ENCODE results near the gene NAPB.
"Not testable (repeated sequence)": the region's sequence is repeated elsewhere in the genome, so short reads cannot be mapped to it uniquely, and the experiment has no call there.

Gene NAPB

DNA sequence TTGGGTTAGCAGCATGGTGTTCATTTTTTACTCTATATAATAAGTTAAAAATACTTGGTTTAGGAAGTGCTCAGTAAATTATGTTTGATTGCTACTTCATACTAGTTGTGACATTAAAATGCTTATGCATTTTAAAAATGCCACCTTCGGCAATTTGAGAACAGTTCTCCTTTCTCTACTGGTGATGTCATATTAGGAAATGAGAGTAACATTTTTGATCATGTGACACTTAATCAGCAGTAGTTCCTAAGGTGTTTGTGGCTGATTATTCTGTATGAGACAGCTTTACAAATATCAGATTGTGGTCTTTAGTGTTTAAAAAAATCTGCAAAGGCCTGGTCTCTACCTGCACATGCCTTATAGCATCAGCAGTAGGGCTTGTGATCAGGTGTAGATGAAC lies 54.9 kb downstream of the NAPB start:
- no peak for DNase-seq

GRCh38 chr20:23365390-23366165 lies 55.7 kb downstream of the NAPB start:
- DNase-seq, result no peak

- no peak for DNase-seq
Measured at GRCh38 chr20:23363257-23363649, 58.0 kb downstream of the NAPB start.

DNA sequence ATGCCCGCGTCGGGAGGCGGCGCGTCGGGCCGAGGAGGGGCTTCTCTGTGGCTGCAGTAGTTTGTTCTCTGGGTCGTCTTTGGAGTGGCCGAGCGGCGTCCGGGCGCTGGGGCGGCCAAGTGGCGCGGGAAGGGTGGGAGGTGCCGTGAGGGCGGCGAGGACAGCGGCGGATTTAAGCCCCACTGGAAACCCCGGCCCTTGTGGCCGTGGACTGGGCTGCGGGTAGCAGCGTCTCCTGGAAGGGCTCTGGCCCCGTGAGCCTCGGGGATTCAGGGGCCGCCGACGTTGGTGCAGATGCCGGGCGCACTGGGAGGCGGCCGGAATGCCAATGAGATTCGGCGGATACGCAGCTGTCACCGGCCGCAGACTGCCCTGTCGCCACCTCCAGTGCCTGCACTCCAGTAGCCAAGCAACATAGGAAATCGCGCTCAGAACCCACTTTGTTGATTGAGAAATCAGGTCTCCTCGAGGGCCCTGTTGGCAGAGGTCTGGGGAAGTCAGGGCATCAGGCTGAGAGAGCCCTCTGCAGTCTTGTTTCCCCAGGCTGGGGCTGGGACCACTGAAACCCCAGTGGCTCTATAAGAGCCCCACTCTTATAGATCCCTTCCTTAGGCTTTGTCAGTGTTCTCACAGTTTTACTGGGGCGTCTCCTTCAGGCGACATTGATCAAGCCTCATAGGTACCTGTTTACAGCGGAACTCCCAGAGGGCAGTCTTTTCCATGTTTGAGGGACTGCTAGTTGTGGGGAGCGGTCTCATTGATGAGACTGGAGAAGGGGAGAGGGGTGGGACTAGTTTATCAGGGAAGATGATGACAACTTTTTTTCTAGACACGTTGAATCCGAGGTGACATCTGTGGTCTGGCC lies 58.7 kb downstream of the NAPB start:
- peak; percentile 38 for DNase-seq

DNA sequence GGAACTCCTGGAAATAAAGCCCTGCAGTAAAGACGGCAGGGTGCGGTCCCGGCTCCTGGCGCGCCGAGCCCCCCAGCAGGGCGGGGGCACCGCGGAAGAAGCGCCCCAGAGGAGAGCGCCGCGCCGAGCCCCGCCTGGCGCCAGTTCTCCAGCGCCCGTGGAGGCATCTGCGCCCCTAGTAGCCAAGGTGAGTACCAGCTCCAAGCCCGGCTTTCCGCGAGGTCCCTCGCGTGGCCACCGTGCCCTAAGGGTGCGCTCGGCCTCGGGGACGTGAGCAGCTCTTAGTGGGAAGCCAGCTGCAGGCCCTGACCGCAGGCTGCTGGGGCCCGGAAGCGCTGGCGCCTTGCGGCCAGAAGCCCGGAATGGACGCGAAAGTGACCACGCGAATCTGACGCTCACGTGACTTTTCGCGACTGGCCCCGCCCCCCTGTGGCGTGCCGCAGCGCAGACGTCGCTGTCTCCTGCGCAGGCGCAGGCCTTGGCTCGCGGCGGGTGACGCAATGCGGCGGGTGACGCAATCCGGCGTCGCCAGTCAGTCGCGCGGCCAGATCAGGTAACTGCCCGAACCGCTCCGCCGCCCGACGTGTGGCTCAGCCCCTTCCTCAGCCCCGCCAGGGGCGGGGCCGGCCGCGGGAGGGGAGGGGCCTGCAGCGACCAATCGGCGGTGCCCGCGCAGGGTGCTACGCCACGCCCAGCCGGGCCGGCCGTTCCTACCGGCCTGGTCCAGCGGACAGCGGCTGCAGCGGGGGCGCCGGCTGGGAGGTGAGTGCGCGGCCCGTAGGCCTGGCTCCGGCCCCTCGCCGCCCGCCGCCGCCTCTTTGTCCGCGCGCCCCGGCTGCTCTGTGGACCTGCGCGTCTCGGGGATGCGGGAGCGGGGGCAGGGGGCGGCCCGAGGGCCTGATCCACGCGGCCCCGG lies 59.6 kb downstream of the NAPB start, which contains the start of gene GZF1:
Gene GZF1, plus strand, starts transcription at position 707 of the 916 bp plus-strand sequence. CDS start 2,202 bp downstream, outside the sequence.
- DNase-seq, result peak; percentile 98

- DNase-seq, result no peak
Measured at GRCh38 chr20:23361119-23361475, 60.2 kb downstream of the NAPB start.

DNA sequence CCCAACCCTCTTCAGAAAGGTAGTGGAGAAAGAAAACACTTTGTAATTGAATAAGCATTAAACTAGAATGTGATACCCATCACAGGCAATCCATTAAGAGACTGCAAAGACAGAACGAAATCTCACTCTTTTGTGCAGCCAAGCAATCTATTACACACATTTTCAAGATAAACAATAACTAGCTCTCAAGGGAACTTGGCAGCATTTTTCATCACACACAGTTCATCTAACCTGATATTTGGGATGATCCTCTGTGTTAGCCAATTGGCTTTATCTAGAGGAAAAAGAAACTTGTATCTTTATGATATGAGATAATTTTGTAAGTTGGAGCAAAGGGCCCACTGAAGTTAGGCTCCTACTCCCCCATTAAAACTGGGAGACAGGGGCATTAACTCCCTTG lies 60.8 kb downstream of the NAPB start:
- DNase-seq, result no peak

GRCh38 chr20:23358923-23359593 lies 62.2 kb downstream of the NAPB start:
- no peak for DNase-seq

DNA sequence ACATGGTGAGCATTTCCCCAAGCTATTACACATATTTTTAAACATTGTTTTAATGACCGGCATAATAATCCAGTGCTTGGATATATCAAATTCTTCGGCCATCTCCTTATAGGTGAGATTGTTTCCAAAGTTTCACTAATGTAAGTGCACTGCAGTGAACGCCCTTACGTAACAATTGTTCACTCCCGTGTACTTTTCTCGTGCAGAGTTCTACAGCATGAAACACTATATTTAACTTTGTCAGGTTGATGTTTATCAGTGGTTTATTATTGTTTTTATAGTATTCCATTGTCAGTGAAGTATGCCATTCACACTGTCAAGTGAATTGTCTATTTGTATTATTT lies 62.8 kb downstream of the NAPB start:
- DNase-seq, result no peak

DNA sequence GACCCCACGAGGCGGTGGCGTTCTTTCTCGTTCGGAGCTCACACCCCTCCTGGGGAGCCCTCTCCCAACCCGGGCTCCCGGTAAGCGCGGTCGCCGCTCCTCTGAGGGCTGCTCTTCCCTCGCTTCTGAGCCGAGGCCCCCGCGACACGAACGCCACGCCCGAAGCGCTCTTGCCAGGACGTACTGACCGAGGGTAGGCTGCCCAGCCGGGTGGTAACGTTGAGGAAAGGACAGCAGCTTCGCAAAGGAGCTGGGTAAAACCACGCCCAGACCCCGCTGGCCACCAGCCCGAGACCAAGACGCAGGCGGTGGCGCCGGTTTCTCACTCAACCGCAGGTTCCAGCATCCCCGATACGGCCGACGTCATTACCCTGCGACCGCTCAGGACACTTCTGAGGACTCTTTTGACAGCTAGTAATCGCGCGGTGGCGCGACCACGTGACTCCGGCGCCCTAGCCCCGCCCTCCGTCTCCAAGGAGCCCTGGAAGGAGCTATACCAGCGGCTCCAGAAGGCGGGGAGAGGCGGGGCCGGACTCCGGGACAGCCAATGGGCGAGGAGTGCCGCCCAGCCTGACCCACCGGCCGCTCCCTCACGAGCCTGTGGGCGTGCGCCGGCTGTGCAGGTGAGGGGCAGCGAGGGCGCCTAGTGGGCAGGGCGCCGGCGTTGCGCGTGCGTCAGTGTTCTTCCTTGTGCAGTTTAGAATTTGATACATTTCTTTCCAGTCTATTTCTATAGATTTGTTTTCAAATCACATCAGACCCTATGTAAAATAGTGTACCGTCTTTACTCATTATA lies 63.3 kb downstream of the NAPB start:
- DNase-seq, result peak; percentile 100

- DNase-seq, result no peak
Measured at GRCh38 chr20:23356203-23356602, 65.1 kb downstream of the NAPB start.

GRCh38 chr20:23350904-23351838 lies 70.1 kb downstream of the NAPB start:
- DNase-seq, result peak; percentile 68

DNA sequence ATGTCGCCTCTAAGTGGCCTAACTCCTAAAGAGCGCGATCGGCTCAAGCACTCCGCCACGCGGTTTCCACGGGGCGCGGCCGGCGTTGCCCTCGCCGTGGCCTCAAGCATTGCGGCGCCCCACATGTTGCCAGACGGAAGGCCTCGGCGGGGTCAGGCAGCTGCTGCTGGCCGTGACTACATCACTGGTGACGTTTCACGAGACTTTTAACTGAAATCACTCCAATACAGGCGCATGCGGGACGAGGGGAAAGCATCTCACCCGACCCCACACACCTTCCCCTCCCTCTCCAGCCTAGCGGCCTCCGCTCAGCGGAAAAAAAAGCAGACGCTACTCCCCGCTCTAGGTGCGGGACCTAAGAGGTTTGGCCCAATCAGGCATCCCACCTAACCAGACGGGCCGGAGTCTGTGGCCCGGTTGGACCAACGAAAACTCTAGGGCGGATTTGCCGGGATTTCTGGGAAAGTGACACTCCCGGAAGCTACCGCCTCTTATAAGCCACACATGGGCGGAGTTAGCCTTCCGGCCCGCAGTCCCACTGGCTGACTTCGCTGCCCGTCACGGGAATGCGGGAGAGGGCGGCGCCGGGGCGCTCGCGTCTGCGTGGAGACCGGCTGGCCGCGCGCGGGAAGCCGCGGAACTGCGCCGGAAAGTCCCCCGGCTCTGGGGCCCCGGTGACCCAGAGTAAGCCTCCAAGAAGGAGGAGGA lies 70.9 kb downstream of the NAPB start, which contains the start of gene NXT1:
Gene NXT1, plus strand, starts transcription at position 596 of the 708 bp plus-strand sequence. CDS start 3,251 bp downstream, outside the sequence.
- peak; percentile 95 for DNase-seq

- peak; percentile 84 for DNase-seq
Measured at GRCh38 chr20:23349338-23350195, 71.7 kb downstream of the NAPB start.

DNA sequence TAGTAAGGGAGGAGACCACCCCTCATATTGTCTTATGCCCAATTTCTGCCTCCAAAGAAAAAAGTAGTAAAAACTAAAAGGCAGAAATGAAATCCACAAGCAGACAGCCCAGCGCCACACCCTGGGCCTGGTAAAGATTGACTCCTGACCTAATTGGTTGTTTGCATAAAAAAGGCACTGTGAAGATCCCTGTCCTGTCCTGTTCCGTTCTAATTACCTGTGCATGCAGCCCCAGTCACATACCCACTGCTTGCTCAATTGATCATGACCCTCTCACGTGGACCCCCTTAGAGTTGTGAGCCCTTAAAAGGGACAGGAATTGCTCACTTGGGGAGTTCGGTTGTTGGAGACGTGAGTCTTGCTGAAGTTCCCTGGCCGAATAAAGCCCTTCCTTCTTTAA lies 72.8 kb downstream of the NAPB start:
- not testable (repeated sequence) for DNase-seq

DNA sequence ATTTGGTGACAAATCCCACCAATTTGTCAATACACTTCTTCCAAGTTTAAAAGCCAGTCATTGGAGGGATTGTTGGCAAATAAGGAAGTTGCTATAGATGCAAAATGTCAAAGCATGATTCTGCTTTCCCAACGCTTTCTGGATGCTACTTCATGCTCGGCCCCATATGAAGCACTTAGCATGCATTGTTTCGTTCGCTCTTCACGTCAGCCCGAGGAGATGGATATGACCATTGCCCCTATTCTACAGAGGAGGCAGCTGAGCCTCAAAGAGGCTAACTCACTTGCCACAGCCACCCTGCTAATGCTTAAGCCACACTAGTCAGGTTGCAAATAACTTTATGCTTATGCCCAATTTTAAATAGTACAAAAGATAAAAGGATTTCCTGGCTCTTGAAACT lies 73.5 kb downstream of the NAPB start:
- DNase-seq, result no peak

DNA sequence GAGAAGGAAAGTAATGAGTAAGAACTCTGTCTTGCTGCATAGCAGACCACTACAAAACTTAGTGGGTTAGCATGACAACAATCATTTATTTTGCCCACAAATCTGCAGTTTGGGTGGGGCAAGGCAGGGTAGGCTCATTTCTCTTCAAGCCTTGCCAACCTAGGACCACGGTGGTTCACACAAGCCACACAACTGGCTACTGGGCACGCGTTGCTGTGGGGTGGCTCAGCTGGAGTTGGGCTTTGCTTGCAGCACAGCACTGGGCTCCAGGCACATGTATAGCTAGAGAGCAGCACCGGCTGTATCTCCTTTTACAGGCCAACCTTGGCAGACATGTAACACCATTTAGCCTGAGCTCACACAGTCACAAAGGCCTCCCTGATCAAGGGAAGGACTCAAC lies 75.3 kb downstream of the NAPB start:
- no peak for DNase-seq

GRCh38 chr20:23344336-23344735 lies 77.0 kb downstream of the NAPB start:
- DNase-seq, result no peak

DNA sequence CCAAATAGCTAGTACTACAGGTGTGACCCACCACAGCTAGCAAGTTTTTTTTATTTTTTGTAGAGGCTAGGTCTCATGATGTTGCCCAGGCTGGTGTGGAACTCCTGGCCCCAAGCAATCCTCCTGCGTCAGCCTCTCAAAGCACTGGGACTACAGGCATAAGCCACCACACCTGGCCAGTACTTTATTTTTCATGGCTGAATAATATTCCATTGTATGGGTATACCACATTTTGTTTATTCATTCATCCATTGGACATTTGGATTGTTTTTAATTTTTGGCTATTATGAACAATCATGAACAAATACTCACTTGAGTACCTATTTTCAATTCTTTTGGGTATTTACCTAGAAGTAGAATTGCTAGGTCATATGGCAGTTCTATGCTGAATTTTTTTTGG lies 77.7 kb downstream of the NAPB start:
- no peak for DNase-seq

Data from CD4-positive, alpha-beta T cell treated with Interleukin-17A for 4 hours (primary cell).